GM18520 (cell line): ENCODE measurements around the gene PTPRO.
"Not testable (repeated sequence)": the region's sequence is repeated elsewhere in the genome, so short reads cannot be mapped to it uniquely, and the experiment has no call there.

ENCODE experiments used
- ATAC-seq: cut with Tn5 transposase; IDR thresholded peaks from one replicate; pipeline ENCODE4 v1.9.1; 2021; ENCODE audit not compliant: unreplicated experiment

The PTPRO gene

GRCh38 chr12:15599266-15600037, 277.1 kb downstream of the PTPRO start:
- no peak for ATAC-seq

GRCh38 chr12:15600223-15600935, 278.1 kb downstream of the PTPRO start:
- ATAC-seq, result no peak

GRCh38 chr12:15601210-15601800, 279.0 kb downstream of the PTPRO start:
- ATAC-seq, result no peak

- no peak for ATAC-seq
Measured at GRCh38 chr12:15602051-15602672, 279.9 kb downstream of the PTPRO start.

- no peak for ATAC-seq
Measured at GRCh38 chr12:15603474-15604085, 281.3 kb downstream of the PTPRO start.

GRCh38 chr12:15605881-15606590, 283.7 kb downstream of the PTPRO start:
- ATAC-seq, result no peak

GRCh38 chr12:15608406-15608805, 286.1 kb downstream of the PTPRO start:
- ATAC-seq, result no peak

GRCh38 chr12:15608941-15609340, 286.6 kb downstream of the PTPRO start:
- ATAC-seq, result no peak

- no peak for ATAC-seq
Measured at GRCh38 chr12:15613981-15614380, 291.7 kb downstream of the PTPRO start.

- ATAC-seq, result not testable (repeated sequence)
Measured at GRCh38 chr12:15616495-15616894, 294.2 kb downstream of the PTPRO start.

- ATAC-seq, result no peak
Measured at GRCh38 chr12:15620741-15621539, 298.6 kb downstream of the PTPRO start.

- ATAC-seq, result no peak
Measured at GRCh38 chr12:15625075-15625474, 302.8 kb downstream of the PTPRO start.

- ATAC-seq, result no peak
Measured at GRCh38 chr12:15627995-15628945, 306.0 kb downstream of the PTPRO start.

- no peak for ATAC-seq
Measured at GRCh38 chr12:15629108-15629507, 306.8 kb downstream of the PTPRO start.

GRCh38 chr12:15629761-15630160, 307.5 kb downstream of the PTPRO start:
- no peak for ATAC-seq

GRCh38 chr12:15631007-15631715, 308.9 kb downstream of the PTPRO start:
- ATAC-seq, result no peak

- ATAC-seq, result no peak
Measured at GRCh38 chr12:15632708-15633107, 310.4 kb downstream of the PTPRO start.

GRCh38 chr12:15633201-15633600, 310.9 kb downstream of the PTPRO start:
- ATAC-seq, result no peak
